Neural cell (in vitro differentiated cells): ENCODE data around the gene TM9SF4.

Experiments used
- CTCF ChIP-seq: fragments of 450-650 bp; IDR thresholded peaks from 2 replicates; pipeline ENCODE4 v1.5.1; 2014; ENCODE audit warnings: antibody characterized with exemption, mild to moderate bottlenecking, moderate library complexity; ENCODE audit not compliant: poor library complexity, severe bottlenecking
- EP300 ChIP-seq: fragments of 450-650 bp; conservative IDR thresholded peaks from 2 replicates; pipeline ENCODE4 v1.6.1; 2014; ENCODE audit warnings: antibody characterized with exemption, mild to moderate bottlenecking, moderate library complexity; ENCODE audit not compliant: poor library complexity, severe bottlenecking
- EZH2 ChIP-seq: fragments of 200-600, 300-800 bp; shearing (Covaris generic), sonication (generic); IDR thresholded peaks from 2 replicates; pipeline ENCODE4 v1.6.1; 2014; ENCODE audit warnings: antibody characterized with exemption, low read length, borderline replicate concordance, mild to moderate bottlenecking; ENCODE audit not compliant: insufficient read depth, poor library complexity, severe bottlenecking
- MXI1 ChIP-seq: fragments of 450-650 bp; conservative IDR thresholded peaks from 2 replicates; pipeline ENCODE4 v1.6.1; 2014; ENCODE audit warnings: antibody characterized with exemption, mild to moderate bottlenecking; ENCODE audit not compliant: poor library complexity, severe bottlenecking
- POLR2AphosphoS5 ChIP-seq: IDR thresholded peaks from 2 replicates; pipeline ENCODE4 v1.6.1; 2012
- RAD21 ChIP-seq: fragments of 450-650 bp; conservative IDR thresholded peaks from 2 replicates; pipeline ENCODE4 v1.6.1; 2014; ENCODE audit warnings: antibody characterized with exemption, mild to moderate bottlenecking, moderate library complexity
- REST ChIP-seq: IDR thresholded peaks from 2 replicates; pipeline ENCODE4 v1.6.1; 2012; ENCODE audit warnings: borderline replicate concordance
- SMC3 ChIP-seq: fragments of 450-650 bp; conservative IDR thresholded peaks from 2 replicates; pipeline ENCODE4 v1.6.1; 2014; ENCODE audit warnings: antibody characterized with exemption, mild to moderate bottlenecking, moderate library complexity; ENCODE audit not compliant: poor library complexity
- TAF1 ChIP-seq: IDR thresholded peaks from 2 replicates; pipeline ENCODE4 v1.6.1; 2012; ENCODE audit warnings: low read depth

- TF ChIP-seq EP300 (no peak), CTCF (no peak), EZH2 (no peak), POLR2AphosphoS5 (no peak), REST (no peak), RAD21 (no peak), TAF1 (no peak), MXI1 (no peak), SMC3 (no peak)
Measured at GRCh38 chr20:32159766-32160221, 50.3 kb downstream of the TM9SF4 start.
